Common myeloid progenitor, CD34-positive (primary cell): ENCODE results near the gene TMEM63A.

Experiments used
- CTCF ChIA-PET: fragments of 350-600 bp; sonication (Branson Sonifier 250); formaldehyde crosslinking; loops from one replicate; lab custom pipeline; 2021; ENCODE audit warnings: antibody characterized with exemption; lab: Charles Lee
- POLR2A ChIA-PET: fragments of 350-600 bp; sonication (Branson Sonifier 250); formaldehyde crosslinking; loops from one replicate; lab custom pipeline; 2021; ENCODE audit warnings: antibody characterized with exemption; lab: Charles Lee
- DNase-seq, 3 donors: peaks; one replicate each; pipeline versions ENCODE4 v3.0.0 to v3.0.0-alpha.2; 2013
- H3K27ac ChIP-seq, 2 experiments: 1 replicate in 1 of 2; 2 replicates in 1 of 2; pipeline ENCODE4 v1.7.0; 2013; ENCODE audit warnings: inconsistent platforms in 2 of 2, low read length in 2 of 2, mild to moderate bottlenecking in 2 of 2, low read depth in 1 of 2, moderate library complexity in 1 of 2; ENCODE audit not compliant: severe bottlenecking in 2 of 2, insufficient read depth in 1 of 2, poor library complexity in 1 of 2
- H3K27me3 ChIP-seq, 5 experiments: replicated peaks in 2 of 5; 1 replicate in 3 of 5; 2 replicates in 2 of 5; pipeline versions ENCODE4 v1.6.1 to v1.7.0; 2013; ENCODE audit warnings: low read length in 4 of 5, mild to moderate bottlenecking in 2 of 5, moderate library complexity in 2 of 5, inconsistent platforms in 1 of 5; ENCODE audit not compliant: insufficient read depth in 5 of 5, control insufficient read depth in 4 of 5
- H3K36me3 ChIP-seq, 4 experiments: 1 replicate in 2 of 4; 2 replicates in 2 of 4; pipeline versions ENCODE4 v1.6.1 to v1.7.0; 2013; ENCODE audit warnings: low read length in 3 of 4, control low read depth in 1 of 4, mild to moderate bottlenecking in 1 of 4; ENCODE audit not compliant: control insufficient read depth in 4 of 4, insufficient read depth in 4 of 4
- H3K4me1 ChIP-seq, 4 experiments: 1 replicate in 3 of 4; 2 replicates in 1 of 4; pipeline versions ENCODE4 v1.6.1 to v1.7.1; 2013; ENCODE audit warnings: low read length in 3 of 4, mild to moderate bottlenecking in 3 of 4, control low read depth in 1 of 4, inconsistent platforms in 1 of 4, moderate library complexity in 1 of 4; ENCODE audit not compliant: control insufficient read depth in 4 of 4, insufficient read depth in 4 of 4; ENCODE audit errors: control extremely low read depth in 1 of 4
- H3K4me3 ChIP-seq, 7 experiments: 1 replicate in 4 of 7; 2 replicates in 3 of 7; pipeline versions ENCODE4 v1.5.1 to v1.7.0; 2013; ENCODE audit warnings: mild to moderate bottlenecking in 7 of 7, low read length in 6 of 7, moderate library complexity in 6 of 7, inconsistent platforms in 2 of 7, low read depth in 2 of 7, control low read depth in 1 of 7; ENCODE audit not compliant: insufficient read depth in 4 of 7, control insufficient read depth in 1 of 7; ENCODE audit errors: extremely low read depth in 1 of 7
- H3K9me3 ChIP-seq, 5 experiments: 1 replicate in 4 of 5; 2 replicates in 1 of 5; pipeline versions ENCODE4 v1.6.1 to v1.7.1; 2013; ENCODE audit warnings: low read length in 4 of 5, mild to moderate bottlenecking in 2 of 5, inconsistent platforms in 1 of 5, low read depth in 1 of 5, moderate library complexity in 1 of 5; ENCODE audit not compliant: control insufficient read depth in 4 of 5, insufficient read depth in 2 of 5; ENCODE audit errors: control extremely low read depth in 1 of 5
- WGBS: methylation state at CpG from one replicate; pipeline ENCODE4 v1.1.5; 2013; ENCODE audit not compliant: insufficient coverage; 5-methylcytosine and 5-hydroxymethylcytosine counted together

The TMEM63A gene

GRCh38 chr1:225834417-225835329, 47.5 kb downstream of the TMEM63A start:
- Histone ChIP-seq H3K27me3 (no peaks in the 10 kb centered on the region), H3K27ac (no peak overlapping the region), H3K4me1 (no peaks in the 10 kb centered on the region), H3K4me3 (no peak overlapping the region), H3K36me3 (no peaks in the 10 kb centered on the region), H3K9me3 (no peaks in the 10 kb centered on the region)
- POLR2A ChIA-PET = interaction anchor here (0.6 to 0.7 kb wide), 2 partner anchors 277 to 303 kb away, joined by 3 to 4 read pairs; no protein-coding TSS in a partner anchor
- DNase-seq = no peak
- CTCF ChIA-PET = interaction anchor here (0.7 to 1.4 kb wide), 3 partner anchors 9 to 475 kb away, joined by 3 read pairs; no protein-coding TSS in a partner anchor
- 95% methylated on average over 5 of the region's 7 CpGs for WGBS

GRCh38 chr1:225830841-225831240, 51.3 kb downstream of the TMEM63A start:
- CTCF ChIA-PET = no interaction called here
- no peaks in the 10 kb centered on the region for H3K4me1 ChIP-seq
- POLR2A ChIA-PET = no interaction called here
- no peak overlapping the region for H3K4me3 ChIP-seq
- no peaks in the 10 kb centered on the region for H3K36me3 ChIP-seq
- no peak for DNase-seq
- H3K27ac ChIP-seq = no peak overlapping the region
- 97% methylated on average over 5 of the region's 6 CpGs for WGBS
- no peaks in the 10 kb centered on the region for H3K9me3 ChIP-seq
- no peaks in the 10 kb centered on the region for H3K27me3 ChIP-seq

GRCh38 chr1:225828706-225829345, 53.4 kb downstream of the TMEM63A start:
- DNase-seq = no peak
- no peaks in the 10 kb centered on the region for H3K4me1 ChIP-seq

GRCh38 chr1:225827076-225827475, 55.1 kb downstream of the TMEM63A start:
- Histone ChIP-seq H3K4me3 (no peak overlapping the region), H3K4me1 (no peaks in the 10 kb centered on the region), H3K36me3 (no peaks in the 10 kb centered on the region), H3K27me3 (no peaks in the 10 kb centered on the region), H3K27ac (no peak overlapping the region), H3K9me3 (no peaks in the 10 kb centered on the region)
- DNase-seq = no peak
- CTCF ChIA-PET = interaction anchor here (0.9 to 1.0 kb wide), 2 partner anchors 17 to 24 kb away, joined by 3 read pairs; partner anchors contain the start of gene EPHX1
- POLR2A ChIA-PET = no interaction called here
- WGBS = 89% methylated on average over 8 of the region's 8 CpGs

More at GRCh38 chr1:225828706-225829345, 53.4 kb downstream of the TMEM63A start:
- H3K36me3 ChIP-seq = no peaks in the 10 kb centered on the region
- H3K27me3 ChIP-seq = no peaks in the 10 kb centered on the region
- H3K4me3 ChIP-seq = no peak overlapping the region
- H3K27ac ChIP-seq = no peak overlapping the region
- no peaks in the 10 kb centered on the region for H3K9me3 ChIP-seq
- ChIA-PET CTCF (interaction anchor here (0.6 to 1.3 kb wide), 4 partner anchors 9 to 355 kb away, joined by 3 to 4 read pairs (median 3); no protein-coding TSS in a partner anchor), POLR2A (no interaction called here)
- WGBS = 96% methylated on average over 10 of the region's 14 CpGs

GRCh38 chr1:225825607-225826007, 56.6 kb downstream of the TMEM63A start:
- H3K27me3 ChIP-seq = no peaks in the 10 kb centered on the region
- H3K4me1 ChIP-seq = no peaks in the 10 kb centered on the region
- ChIA-PET CTCF (interaction anchor here (0.8 to 1.2 kb wide), 3 partner anchors 9 to 20 kb away, joined by 3 to 4 read pairs (median 3); no protein-coding TSS in a partner anchor), POLR2A (interaction anchor here (1.6 kb wide), 1 partner anchor 72 kb away, joined by 3 read pairs; no protein-coding TSS in a partner anchor)
- DNase-seq = no peak
- 92% methylated on average over 6 of the region's 7 CpGs for WGBS
- no peaks in the 10 kb centered on the region for H3K9me3 ChIP-seq
- H3K4me3 ChIP-seq = no peak overlapping the region
- no peak overlapping the region for H3K27ac ChIP-seq
- H3K36me3 ChIP-seq = no peaks in the 10 kb centered on the region

- WGBS = 94% methylated on average over 5 of the region's 6 CpGs
- Histone ChIP-seq H3K9me3 (no peaks in the 10 kb centered on the region), H3K4me3 (no peak overlapping the region), H3K27me3 (no peaks in the 10 kb centered on the region), H3K27ac (no peak overlapping the region), H3K36me3 (no peaks in the 10 kb centered on the region), H3K4me1 (no peaks in the 10 kb centered on the region)
- DNase-seq = no peak
- ChIA-PET POLR2A (interaction anchor here (1.6 kb wide), 1 partner anchor 73 kb away, joined by 3 read pairs; no protein-coding TSS in a partner anchor), CTCF (interaction anchor here (0.9 kb wide), 1 partner anchor 20 kb away, joined by 3 read pairs; no protein-coding TSS in a partner anchor)
Measured at GRCh38 chr1:225825078-225825477, 57.1 kb downstream of the TMEM63A start.
